ENCODE results near the gene ZMYND10.
A peak's percentile ranks its signal among the peaks of the same experiment; 100 is the strongest.

The ZMYND10 gene

DNA sequence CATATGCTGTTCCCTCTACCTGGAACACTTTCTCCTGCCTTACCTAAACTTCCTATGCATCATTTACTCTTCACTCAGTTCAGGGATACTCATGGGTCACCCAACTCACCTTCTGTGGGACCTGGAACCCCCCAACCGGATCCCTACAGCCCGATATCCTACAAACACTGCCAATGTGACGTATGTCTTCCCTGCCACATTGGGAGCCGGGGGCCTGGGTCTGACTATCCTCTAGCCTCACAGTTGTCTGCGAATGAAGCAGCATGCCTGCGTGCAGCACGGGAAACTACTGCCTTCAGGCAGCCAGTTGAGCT lies 4.6 kb upstream of the ZMYND10 start:
- Histone ChIP-seq H3K4me3 (ENCODE audit: low read depth, low read length) (peak overlapping the region; percentile 77), H3K27me3 (no peaks in the 10 kb centered on the region), H3K4me1 (peaks cover 3% of the 10 kb centered on the region; the same call in 1 of the 2 replicates), H3K36me3 (peaks cover 21% of the 10 kb centered on the region), H3K9me3 (no peaks in the 10 kb centered on the region)
- TF ChIP-seq, protein P1, sequence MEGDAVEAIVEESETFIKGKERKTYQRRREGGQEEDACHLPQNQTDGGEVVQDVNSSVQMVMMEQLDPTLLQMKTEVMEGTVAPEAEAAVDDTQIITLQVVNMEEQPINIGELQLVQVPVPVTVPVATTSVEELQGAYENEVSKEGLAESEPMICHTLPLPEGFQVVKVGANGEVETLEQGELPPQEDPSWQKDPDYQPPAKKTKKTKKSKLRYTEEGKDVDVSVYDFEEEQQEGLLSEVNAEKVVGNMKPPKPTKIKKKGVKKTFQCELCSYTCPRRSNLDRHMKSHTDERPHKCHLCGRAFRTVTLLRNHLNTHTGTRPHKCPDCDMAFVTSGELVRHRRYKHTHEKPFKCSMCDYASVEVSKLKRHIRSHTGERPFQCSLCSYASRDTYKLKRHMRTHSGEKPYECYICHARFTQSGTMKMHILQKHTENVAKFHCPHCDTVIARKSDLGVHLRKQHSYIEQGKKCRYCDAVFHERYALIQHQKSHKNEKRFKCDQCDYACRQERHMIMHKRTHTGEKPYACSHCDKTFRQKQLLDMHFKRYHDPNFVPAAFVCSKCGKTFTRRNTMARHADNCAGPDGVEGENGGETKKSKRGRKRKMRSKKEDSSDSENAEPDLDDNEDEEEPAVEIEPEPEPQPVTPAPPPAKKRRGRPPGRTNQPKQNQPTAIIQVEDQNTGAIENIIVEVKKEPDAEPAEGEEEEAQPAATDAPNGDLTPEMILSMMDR (IDR thresholded peaks at IDR 0.05; ENCODE audit: low read depth, low read length): no peak
- DNase-seq: no peak

DNA sequence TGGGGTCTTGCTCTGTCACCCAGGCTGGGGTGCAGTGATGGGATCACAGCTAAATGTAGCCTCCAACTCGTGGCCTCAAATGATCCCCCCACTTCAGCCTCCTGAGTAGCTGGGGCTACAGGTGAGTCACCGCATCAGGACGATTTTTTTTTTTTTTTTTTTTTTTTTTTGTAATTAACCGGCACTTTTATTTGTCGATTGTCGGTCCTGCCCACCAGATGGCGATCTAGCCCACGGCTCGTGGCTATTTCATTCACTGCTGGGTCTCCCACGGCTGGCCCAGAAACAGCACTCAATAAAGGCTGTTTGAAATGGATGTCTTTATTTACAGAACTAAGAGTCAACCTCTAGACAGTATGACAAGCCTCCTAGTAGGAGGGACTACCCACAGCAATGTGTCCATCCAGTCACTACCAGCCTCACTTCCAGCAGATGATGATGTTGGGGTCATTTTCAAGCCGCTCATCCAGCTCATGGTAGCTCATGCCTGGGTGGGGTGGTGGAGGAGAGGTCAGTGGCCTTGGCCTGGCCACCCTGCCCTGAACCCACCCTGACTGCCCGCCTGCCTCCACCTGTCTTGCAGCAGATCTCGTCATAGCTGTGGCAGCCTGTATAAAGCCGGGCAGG lies 1.8 kb upstream of the ZMYND10 start:
- Histone ChIP-seq H3K9me3 (no peaks in the 10 kb centered on the region), H3K36me3 (peaks cover 9% of the 10 kb centered on the region), H3K4me1 (peaks cover 3% of the 10 kb centered on the region; the same call in 1 of the 2 replicates), H3K4me3 (ENCODE audit: low read depth, low read length) (no peak overlapping the region), H3K27me3 (no peaks in the 10 kb centered on the region)
- TF ChIP-seq, protein P1 (IDR thresholded peaks at IDR 0.05; ENCODE audit: low read depth, low read length): peak; percentile 52
- peak; percentile 70 for DNase-seq

DNA sequence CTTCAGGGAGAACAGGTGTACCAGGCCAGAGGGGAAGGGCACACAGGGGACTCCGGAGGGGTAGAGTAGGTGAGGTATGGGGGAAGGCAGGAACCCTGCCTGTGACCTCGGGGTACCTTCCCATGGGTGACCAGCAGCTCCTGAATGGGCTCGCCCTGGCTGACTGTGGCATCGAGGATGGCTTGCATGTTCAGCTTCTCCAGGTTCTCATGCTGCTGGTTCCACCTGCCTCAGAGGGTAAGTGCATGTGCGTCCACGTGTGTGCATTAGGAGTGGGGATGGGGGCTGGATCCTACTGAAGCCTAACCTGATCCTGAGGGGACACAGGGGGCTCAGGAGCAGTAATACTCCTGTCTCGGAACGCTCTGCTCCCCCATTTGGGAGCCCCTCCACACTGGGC lies 524 bp downstream of the ZMYND10 start:
- peak overlapping the region; percentile 48; the same call in 1 of the 2 replicates for H3K4me3 ChIP-seq (ENCODE audit: low read depth, low read length)
- no peaks in the 10 kb centered on the region for H3K9me3 ChIP-seq
- H3K36me3 ChIP-seq: peaks cover 9% of the 10 kb centered on the region
- TF ChIP-seq, protein P1 (IDR thresholded peaks at IDR 0.05; ENCODE audit: low read depth, low read length): no peak
- H3K27me3 ChIP-seq: no peaks in the 10 kb centered on the region
- no peak for DNase-seq
- no peaks in the 10 kb centered on the region for H3K4me1 ChIP-seq

DNA sequence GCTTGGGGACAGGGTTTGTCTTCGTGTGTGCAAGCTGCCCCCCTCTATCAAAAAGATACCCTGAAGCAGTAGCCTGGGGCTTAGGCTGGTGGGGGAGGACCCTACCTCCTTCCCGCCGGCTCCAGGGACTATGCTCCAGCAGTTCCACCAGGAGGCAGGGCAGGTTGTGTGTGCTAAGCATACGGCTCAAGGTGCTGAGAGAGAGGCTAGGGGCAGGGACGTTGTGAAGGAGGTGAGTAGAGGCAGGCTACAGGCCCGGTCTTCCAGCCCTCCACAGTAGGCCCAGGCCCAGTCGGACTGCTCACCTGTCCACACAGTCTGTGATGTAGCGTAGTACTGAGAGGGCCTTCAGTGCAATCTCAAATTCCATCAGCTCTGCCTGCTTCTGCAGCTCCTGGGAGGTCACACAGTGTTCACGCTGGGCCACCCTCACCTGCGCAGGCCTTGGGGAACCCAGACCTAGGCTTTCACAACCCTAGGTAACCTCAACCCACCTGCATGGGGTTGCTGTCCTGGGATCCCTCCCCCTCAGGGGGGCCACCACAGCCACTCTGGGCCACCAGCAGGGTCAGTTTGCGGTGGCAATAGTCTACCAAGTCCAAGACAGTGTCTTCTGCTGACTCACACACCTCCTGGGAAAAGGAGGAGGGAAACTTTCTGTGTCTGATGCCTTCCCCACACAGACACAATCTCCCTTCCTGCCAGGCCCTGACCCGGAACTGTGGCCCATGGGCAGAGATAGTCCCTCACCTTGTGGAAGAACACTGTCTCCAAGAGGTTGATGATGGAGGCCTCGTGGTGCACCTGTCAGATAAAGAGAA lies 2.5 kb downstream of the ZMYND10 start:
- Histone ChIP-seq H3K27me3 (no peaks in the 10 kb centered on the region), H3K9me3 (no peaks in the 10 kb centered on the region), H3K36me3 (peaks cover 4% of the 10 kb centered on the region), H3K4me3 (ENCODE audit: low read depth, low read length) (no peak overlapping the region), H3K4me1 (peaks cover 2% of the 10 kb centered on the region; the same call in 1 of the 2 replicates)
- TF ChIP-seq, protein P1 (IDR thresholded peaks at IDR 0.05; ENCODE audit: low read depth, low read length): no peak
- no peak for DNase-seq

DNA sequence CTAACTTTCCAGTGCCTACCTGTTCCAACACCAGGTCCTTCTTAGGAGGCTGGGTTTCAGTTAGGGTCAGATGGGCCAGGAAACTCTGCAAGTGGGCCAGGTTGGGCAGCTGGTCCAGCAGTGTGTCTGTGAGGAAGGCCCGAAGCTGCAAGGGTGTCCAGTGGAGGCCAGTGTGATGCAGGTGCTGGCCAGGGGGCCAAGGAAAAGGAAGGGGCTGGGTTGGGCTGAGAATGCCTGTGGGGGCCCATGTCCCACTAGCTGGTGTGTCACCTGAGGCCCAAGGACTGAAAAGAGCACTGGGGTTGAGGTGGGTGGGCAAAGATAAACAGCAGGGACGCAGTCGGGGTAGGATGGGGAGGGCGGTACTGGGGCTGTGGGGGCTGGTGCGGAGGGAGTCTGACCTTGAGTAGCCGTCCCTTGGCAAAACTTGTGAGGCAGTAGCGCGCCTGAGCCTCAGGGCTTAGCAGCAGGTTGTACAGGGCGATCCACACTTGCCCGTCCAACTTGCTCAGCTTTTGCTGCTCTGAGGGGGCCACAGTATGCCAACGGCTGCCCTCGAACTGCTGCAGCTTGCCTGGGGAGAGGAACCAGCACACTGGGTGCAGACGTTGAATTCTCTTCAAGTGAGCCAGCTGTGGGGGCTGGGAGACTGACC lies 3.4 kb downstream of the ZMYND10 start:
- DNase-seq: no peak
- no peak overlapping the region for H3K4me3 ChIP-seq (ENCODE audit: low read depth, low read length)
- TF ChIP-seq, protein P1 (IDR thresholded peaks at IDR 0.05; ENCODE audit: low read depth, low read length): no peak
- no peaks in the 10 kb centered on the region for H3K36me3 ChIP-seq
- no peaks in the 10 kb centered on the region for H3K27me3 ChIP-seq
- H3K4me1 ChIP-seq: peaks cover 3% of the 10 kb centered on the region; the same call in 1 of the 2 replicates
- no peaks in the 10 kb centered on the region for H3K9me3 ChIP-seq

Measured in BE2C (cell line).